Tibial nerve (tissue), 4 donors: ENCODE data around the gene GALNT18.

Experiments
- CTCF ChIP-seq, 5 experiments: fragments of 200-600 bp in 3 of 5; fragments of 450-650 bp in 2 of 5; sonication (generic) in 3 of 5; IDR thresholded peaks; one replicate each; pipeline ENCODE4 v1.5.1; 2016 to 2019; ENCODE audit warnings: antibody characterized with exemption in 5 of 5, mild to moderate bottlenecking in 3 of 5, moderate library complexity in 2 of 5
- EP300 ChIP-seq, 2 donors: sonication (generic); formaldehyde crosslinking; IDR thresholded peaks; one replicate each; pipeline ENCODE4 v1.6.1; 2017; ENCODE audit warnings: antibody characterized with exemption in 2 of 2, mild to moderate bottlenecking in 1 of 2

- no peak for TF ChIP-seq EP300 (IDR thresholded peaks at IDR 0.05)
- no peak for TF ChIP-seq CTCF (IDR thresholded peaks at IDR 0.05)
Measured at GRCh38 chr11:11572386-11572785, 49.4 kb downstream of the GALNT18 start.
